NCI-H2081 (cell line): ENCODE data around the gene FBXL2.
"Not testable (repeated sequence)": the region's sequence is repeated elsewhere in the genome, so short reads cannot be mapped to it uniquely, and the experiment has no call there.

ENCODE experiments used
- DNase-seq, 2 experiments: peaks; one replicate each; lab custom pipeline; 2025; lab: John Stamatoyannopoulos, UW

FBXL2 gene

DNA sequence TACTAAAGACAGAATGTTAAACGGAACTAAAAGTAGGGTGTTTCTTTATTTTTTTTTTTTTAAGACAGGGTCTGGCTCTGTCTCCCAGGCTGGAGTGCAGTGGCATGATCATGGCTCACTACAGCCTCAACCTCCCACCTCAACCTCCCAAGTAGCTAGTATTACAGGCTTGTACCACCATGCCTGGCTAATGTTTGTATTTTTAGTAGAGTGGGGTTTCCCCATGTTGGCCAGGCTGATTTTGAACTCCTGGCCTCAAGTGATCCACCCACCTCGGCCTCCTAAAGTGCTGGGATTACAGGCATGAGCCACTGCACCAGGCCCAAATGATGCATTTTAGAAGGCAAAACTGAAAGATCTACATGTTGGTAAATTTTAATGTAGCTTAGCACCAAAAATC is 152.1 kb downstream of the FBXL2 start:
- DNase-seq: not testable (repeated sequence)

GRCh38 chr3:33430061-33430460 is 152.8 kb downstream of the FBXL2 start:
- DNase-seq: no peak

- DNase-seq: no peak
Measured at GRCh38 chr3:33430571-33430970, 153.3 kb downstream of the FBXL2 start.

DNA sequence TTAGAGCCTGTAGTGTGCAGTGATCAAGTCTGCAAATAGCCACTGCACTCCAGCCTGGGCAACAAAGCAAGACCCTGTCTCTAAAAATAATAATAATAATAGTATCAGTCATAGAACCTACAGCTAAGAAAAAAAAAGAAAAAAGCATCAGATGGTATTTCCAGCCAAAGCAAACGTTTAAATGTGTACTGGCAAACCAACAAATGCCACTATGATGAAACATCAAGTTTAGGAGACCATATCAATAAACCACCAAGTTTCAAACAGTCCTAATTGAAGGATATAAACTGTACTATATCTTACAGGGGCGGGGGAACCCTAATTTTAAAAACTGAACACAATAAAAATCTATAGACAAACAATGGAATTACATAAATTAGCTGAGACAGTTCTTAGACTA is 156.6 kb downstream of the FBXL2 start:
- no peak for DNase-seq
